Activated naive CD4-positive, alpha-beta T cell treated with anti-CD3 and anti-CD28 coated beads, Interleukin-2, amount 10 ng/mL, durations not matched to agents 7 days and 5 days (primary cell): ENCODE results near the gene LSAMP.

ENCODE experiments used
- CTCF ChIA-PET: fragments of 350-600 bp; sonication (Branson Sonifier 250); formaldehyde crosslinking; loops from one replicate; lab custom pipeline; 2021; ENCODE audit warnings: antibody characterized with exemption; lab: Charles Lee
- DNase-seq: peaks from one replicate; pipeline ENCODE4 v3.0.0-alpha.2; 2020
- H3K27ac Mint-ChIP-seq: one replicate; pipeline ENCODE4 v1.8.0; 2021; ENCODE audit warnings: mild to moderate bottlenecking, moderate library complexity, mixed read lengths
- H3K27me3 Mint-ChIP-seq: one replicate; pipeline ENCODE4 v1.8.0; 2021; ENCODE audit warnings: mild to moderate bottlenecking, mixed read lengths
- H3K36me3 Mint-ChIP-seq: one replicate; pipeline ENCODE4 v1.8.0; 2021; ENCODE audit warnings: mixed read lengths
- H3K4me1 Mint-ChIP-seq: one replicate; pipeline ENCODE4 v1.8.0; 2021; ENCODE audit warnings: mixed read lengths
- H3K4me3 Mint-ChIP-seq: one replicate; pipeline ENCODE4 v1.8.0; 2021; ENCODE audit warnings: mild to moderate bottlenecking, moderate library complexity, mixed read lengths
- H3K9me3 Mint-ChIP-seq: one replicate; pipeline ENCODE4 v1.8.0; 2021; ENCODE audit warnings: mixed read lengths

Gene LSAMP

DNA sequence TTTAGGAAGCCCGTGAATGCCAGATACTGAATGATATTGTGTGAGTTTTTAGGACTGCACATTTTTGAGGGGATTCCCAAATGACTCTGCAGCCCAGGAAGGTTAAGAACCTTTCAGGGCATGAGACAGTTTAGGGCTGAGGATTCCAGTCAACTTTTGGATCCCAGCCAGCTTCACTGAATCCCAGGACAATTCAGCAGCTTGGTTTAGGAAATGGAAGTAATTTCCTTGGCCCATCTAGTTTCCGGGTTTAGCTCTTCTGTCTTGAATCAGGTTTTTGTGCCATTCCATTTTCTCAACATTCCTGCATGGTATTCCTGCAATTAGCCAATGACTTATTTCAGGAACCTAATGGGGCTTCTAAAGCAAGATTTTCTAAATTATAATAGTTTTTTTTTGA lies 253.9 kb downstream of the LSAMP start:
- no peak for DNase-seq
- no peak overlapping the region for H3K27ac Mint-ChIP-seq
- H3K27me3 Mint-ChIP-seq, result no peaks in the 10 kb centered on the region
- H3K4me1 Mint-ChIP-seq, result no peaks in the 10 kb centered on the region
- H3K9me3 Mint-ChIP-seq, result peaks cover 4% of the 10 kb centered on the region
- no peaks in the 10 kb centered on the region for H3K36me3 Mint-ChIP-seq
- CTCF ChIA-PET, result no interaction called here
- no peak overlapping the region for H3K4me3 Mint-ChIP-seq

GRCh38 chr3:116190095-116190494 lies 255.2 kb downstream of the LSAMP start:
- CTCF ChIA-PET, result no interaction called here
- H3K9me3 Mint-ChIP-seq, result peaks cover 4% of the 10 kb centered on the region
- no peak overlapping the region for H3K27ac Mint-ChIP-seq
- H3K4me3 Mint-ChIP-seq, result no peak overlapping the region
- H3K4me1 Mint-ChIP-seq, result no peaks in the 10 kb centered on the region
- H3K36me3 Mint-ChIP-seq, result no peaks in the 10 kb centered on the region
- no peak for DNase-seq
- H3K27me3 Mint-ChIP-seq, result no peaks in the 10 kb centered on the region

GRCh38 chr3:116188231-116188785 lies 257.0 kb downstream of the LSAMP start:
- no peak overlapping the region for H3K4me3 Mint-ChIP-seq
- no peaks in the 10 kb centered on the region for H3K9me3 Mint-ChIP-seq
- no peaks in the 10 kb centered on the region for H3K27me3 Mint-ChIP-seq
- no peak for DNase-seq
- H3K36me3 Mint-ChIP-seq, result no peaks in the 10 kb centered on the region
- no peak overlapping the region for H3K27ac Mint-ChIP-seq
- CTCF ChIA-PET, result no interaction called here
- no peaks in the 10 kb centered on the region for H3K4me1 Mint-ChIP-seq

GRCh38 chr3:116186049-116186448 lies 259.2 kb downstream of the LSAMP start:
- DNase-seq, result no peak
- H3K9me3 Mint-ChIP-seq, result no peaks in the 10 kb centered on the region
- H3K27me3 Mint-ChIP-seq, result no peaks in the 10 kb centered on the region
- no peaks in the 10 kb centered on the region for H3K36me3 Mint-ChIP-seq
- H3K4me1 Mint-ChIP-seq, result no peaks in the 10 kb centered on the region
- no peak overlapping the region for H3K27ac Mint-ChIP-seq
- CTCF ChIA-PET, result no interaction called here
- H3K4me3 Mint-ChIP-seq, result no peak overlapping the region

DNA sequence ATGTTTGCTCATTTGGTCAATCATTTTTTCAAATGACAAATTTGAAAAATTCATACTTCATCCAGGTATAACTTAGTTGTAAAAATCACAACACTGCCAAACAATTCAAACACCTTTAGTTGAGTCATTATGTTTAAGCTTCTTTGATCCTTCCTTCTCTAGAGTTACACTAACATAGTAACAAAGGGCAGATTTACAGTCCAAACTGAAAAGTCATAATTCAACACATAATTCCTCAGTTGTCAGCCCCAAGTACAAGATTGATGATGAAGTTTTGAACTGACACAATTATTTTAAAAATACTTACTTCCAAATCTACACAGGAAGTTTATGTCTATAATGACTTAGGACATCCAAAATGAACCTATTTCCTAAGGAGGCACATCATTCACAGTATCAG lies 264.1 kb downstream of the LSAMP start:
- H3K4me3 Mint-ChIP-seq, result no peak overlapping the region
- H3K27ac Mint-ChIP-seq, result no peak overlapping the region
- CTCF ChIA-PET, result no interaction called here
- DNase-seq, result no peak
- no peaks in the 10 kb centered on the region for H3K27me3 Mint-ChIP-seq
- no peaks in the 10 kb centered on the region for H3K4me1 Mint-ChIP-seq
- H3K36me3 Mint-ChIP-seq, result no peaks in the 10 kb centered on the region
- no peaks in the 10 kb centered on the region for H3K9me3 Mint-ChIP-seq

- CTCF ChIA-PET, result no interaction called here
- Mint-ChIP-seq H3K4me1 (no peaks in the 10 kb centered on the region), H3K27me3 (no peaks in the 10 kb centered on the region), H3K4me3 (no peak overlapping the region), H3K9me3 (no peaks in the 10 kb centered on the region), H3K36me3 (no peaks in the 10 kb centered on the region), H3K27ac (no peak overlapping the region)
- DNase-seq, result no peak
Measured at GRCh38 chr3:116179091-116179490, 266.2 kb downstream of the LSAMP start.

DNA sequence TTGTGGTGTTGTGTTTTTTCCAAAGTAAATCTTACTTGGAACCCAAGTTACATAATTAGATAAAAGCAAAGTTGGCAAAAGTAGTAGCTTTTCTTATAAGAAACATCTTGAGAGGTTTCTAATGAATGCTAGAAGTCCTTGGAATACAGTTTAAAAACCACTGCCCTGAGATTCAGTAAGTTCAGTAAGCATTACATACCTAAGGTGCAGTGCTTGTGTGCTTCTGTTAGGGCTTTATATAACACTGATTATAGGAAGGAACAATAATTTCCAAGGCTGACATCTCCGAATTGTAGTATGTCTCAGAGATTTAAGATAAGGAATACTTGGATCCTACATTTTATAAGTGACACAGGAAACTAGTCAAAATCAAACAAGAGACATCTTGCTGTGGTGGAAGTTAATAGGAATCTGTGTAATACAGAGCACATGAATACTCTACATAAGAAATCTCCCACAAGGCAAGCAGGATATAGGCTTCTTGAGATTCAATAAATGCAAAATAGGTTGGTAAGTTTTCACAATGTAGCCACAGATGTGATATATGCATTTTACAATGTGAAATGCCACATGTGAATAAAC lies 268.2 kb downstream of the LSAMP start:
- H3K27ac Mint-ChIP-seq, result no peak overlapping the region
- H3K27me3 Mint-ChIP-seq, result no peaks in the 10 kb centered on the region
- no peaks in the 10 kb centered on the region for H3K4me1 Mint-ChIP-seq
- no peaks in the 10 kb centered on the region for H3K36me3 Mint-ChIP-seq
- CTCF ChIA-PET, result no interaction called here
- H3K4me3 Mint-ChIP-seq, result no peak overlapping the region
- H3K9me3 Mint-ChIP-seq, result no peaks in the 10 kb centered on the region
- DNase-seq, result no peak

DNA sequence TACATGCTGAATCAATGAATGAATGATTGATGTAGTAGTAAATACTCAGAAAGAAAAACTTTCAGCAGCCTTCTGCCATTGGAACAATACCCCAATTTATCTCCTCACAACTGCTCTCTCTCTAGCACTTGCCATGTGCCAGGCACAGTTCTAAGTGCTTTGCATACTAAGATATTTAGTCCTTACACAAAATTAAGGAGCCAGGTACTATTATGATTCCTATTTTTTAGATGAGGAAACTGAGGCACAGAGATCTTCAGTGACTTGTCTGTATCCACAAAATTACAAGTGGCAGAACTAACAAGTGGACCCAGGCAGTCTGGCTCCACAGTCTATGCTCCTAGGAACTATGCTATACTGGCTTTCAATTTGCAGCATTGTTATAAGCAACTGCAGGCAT lies 279.2 kb downstream of the LSAMP start:
- no peaks in the 10 kb centered on the region for H3K36me3 Mint-ChIP-seq
- no peaks in the 10 kb centered on the region for H3K4me1 Mint-ChIP-seq
- H3K27ac Mint-ChIP-seq, result no peak overlapping the region
- no peaks in the 10 kb centered on the region for H3K27me3 Mint-ChIP-seq
- no peaks in the 10 kb centered on the region for H3K9me3 Mint-ChIP-seq
- CTCF ChIA-PET, result no interaction called here
- no peak overlapping the region for H3K4me3 Mint-ChIP-seq
- no peak for DNase-seq

GRCh38 chr3:116165641-116166040 lies 279.6 kb downstream of the LSAMP start:
- Mint-ChIP-seq H3K4me3 (no peak overlapping the region), H3K4me1 (no peaks in the 10 kb centered on the region)
- CTCF ChIA-PET, result no interaction called here

DNA sequence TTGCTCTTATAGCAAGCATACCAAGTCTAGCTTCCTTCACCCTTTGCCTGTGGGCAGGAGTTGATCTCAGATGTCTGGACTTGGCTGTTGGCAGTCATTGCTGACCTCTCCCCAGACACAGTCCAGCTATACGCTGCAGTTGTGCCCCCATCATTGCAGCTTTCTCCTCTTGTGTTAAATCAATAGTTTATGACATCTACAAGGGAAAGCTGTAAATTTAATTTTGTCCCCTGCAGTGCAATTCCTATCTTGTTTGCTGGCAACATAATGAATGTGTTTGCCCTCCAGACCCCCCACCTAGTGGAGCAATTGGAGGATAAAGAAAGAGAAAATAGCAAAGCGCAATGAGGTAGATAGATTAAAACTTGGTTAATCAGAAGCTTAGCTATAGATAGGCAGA lies 280.2 kb downstream of the LSAMP start:
- CTCF ChIA-PET, result no interaction called here
- Mint-ChIP-seq H3K27me3 (no peaks in the 10 kb centered on the region), H3K9me3 (no peaks in the 10 kb centered on the region), H3K27ac (no peak overlapping the region), H3K36me3 (no peaks in the 10 kb centered on the region), H3K4me3 (no peak overlapping the region), H3K4me1 (no peaks in the 10 kb centered on the region)
- no peak for DNase-seq

More at GRCh38 chr3:116165641-116166040, 279.6 kb downstream of the LSAMP start:
- Mint-ChIP-seq H3K36me3 (no peaks in the 10 kb centered on the region), H3K27ac (no peak overlapping the region), H3K9me3 (no peaks in the 10 kb centered on the region), H3K27me3 (no peaks in the 10 kb centered on the region)
- DNase-seq, result no peak

DNA sequence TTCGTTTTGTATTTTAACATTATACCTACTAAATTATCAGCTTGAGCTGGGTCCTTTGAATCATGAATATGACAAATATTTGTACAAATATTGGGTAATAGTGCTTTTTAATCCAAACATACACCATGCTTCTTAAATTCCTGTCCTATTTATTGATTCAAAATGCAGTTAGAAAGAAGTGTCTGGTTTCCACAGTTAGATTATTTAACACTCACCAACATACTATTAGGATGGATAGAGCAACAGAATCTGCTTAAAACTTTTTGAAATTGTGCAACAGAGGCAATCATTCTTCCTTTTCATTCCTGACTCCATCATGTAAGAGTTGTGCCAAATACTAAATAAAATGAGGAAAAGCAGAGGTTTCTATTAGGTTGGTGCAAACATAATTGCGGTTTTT lies 281.2 kb downstream of the LSAMP start:
- DNase-seq, result no peak
- CTCF ChIA-PET, result no interaction called here
- Mint-ChIP-seq H3K27me3 (no peaks in the 10 kb centered on the region), H3K4me3 (no peak overlapping the region), H3K9me3 (no peaks in the 10 kb centered on the region), H3K27ac (no peak overlapping the region), H3K4me1 (no peaks in the 10 kb centered on the region), H3K36me3 (no peaks in the 10 kb centered on the region)

GRCh38 chr3:116161575-116162525 lies 283.4 kb downstream of the LSAMP start:
- Mint-ChIP-seq H3K4me1 (no peaks in the 10 kb centered on the region), H3K36me3 (no peaks in the 10 kb centered on the region), H3K9me3 (no peaks in the 10 kb centered on the region), H3K27me3 (no peaks in the 10 kb centered on the region), H3K4me3 (no peak overlapping the region), H3K27ac (no peak overlapping the region)
- CTCF ChIA-PET, result no interaction called here
- DNase-seq, result no peak

GRCh38 chr3:116160594-116160993 lies 284.7 kb downstream of the LSAMP start:
- Mint-ChIP-seq H3K27ac (no peak overlapping the region), H3K9me3 (no peaks in the 10 kb centered on the region), H3K4me1 (no peaks in the 10 kb centered on the region), H3K4me3 (no peak overlapping the region), H3K36me3 (no peaks in the 10 kb centered on the region), H3K27me3 (no peaks in the 10 kb centered on the region)
- CTCF ChIA-PET, result no interaction called here
- no peak for DNase-seq

DNA sequence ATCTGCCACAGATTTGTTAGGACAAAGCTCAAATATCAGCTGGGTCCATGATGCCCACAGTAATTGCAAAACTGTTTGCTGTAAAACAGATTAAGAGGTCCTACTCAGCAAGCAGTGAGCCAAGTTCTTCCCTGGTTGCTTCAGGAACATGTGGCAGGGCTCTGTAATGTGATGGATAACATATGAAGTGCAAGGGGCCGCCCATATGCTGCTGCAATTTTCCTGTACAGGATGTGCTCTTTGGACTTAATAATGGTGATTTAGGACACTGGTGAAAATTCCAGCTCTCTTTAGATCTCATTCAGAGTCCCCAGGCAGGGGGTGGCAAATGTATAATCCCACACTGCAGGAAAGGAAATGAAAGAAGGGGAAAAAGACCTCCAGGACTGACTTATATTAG lies 289.4 kb downstream of the LSAMP start:
- CTCF ChIA-PET, result no interaction called here
- Mint-ChIP-seq H3K9me3 (no peaks in the 10 kb centered on the region), H3K27me3 (no peaks in the 10 kb centered on the region), H3K27ac (no peak overlapping the region), H3K36me3 (no peaks in the 10 kb centered on the region), H3K4me1 (no peaks in the 10 kb centered on the region), H3K4me3 (no peak overlapping the region)
- no peak for DNase-seq

GRCh38 chr3:116154389-116154788 lies 290.9 kb downstream of the LSAMP start:
- Mint-ChIP-seq H3K4me1 (no peaks in the 10 kb centered on the region), H3K9me3 (no peaks in the 10 kb centered on the region), H3K27ac (no peak overlapping the region), H3K27me3 (no peaks in the 10 kb centered on the region), H3K36me3 (no peaks in the 10 kb centered on the region), H3K4me3 (no peak overlapping the region)
- no peak for DNase-seq
- CTCF ChIA-PET, result no interaction called here
